Retina (tissue), 1 donor: Measurements from ENCODE around the gene CMTM4.
A peak's percentile ranks its signal among the peaks of the same experiment; 100 is the strongest.
"Not testable (repeated sequence)": the region's sequence is repeated elsewhere in the genome, so short reads cannot be mapped to it uniquely, and the experiment has no call there.

ENCODE experiments used
- DNase-seq: peaks from one replicate; pipeline ENCODE4 v3.0.0-alpha.2; 2016

Gene CMTM4

GRCh38 chr16:66588981-66589713, 107.4 kb downstream of the CMTM4 start:
- no peak for DNase-seq

GRCh38 chr16:66587881-66588600, 108.5 kb downstream of the CMTM4 start:
- no peak for DNase-seq

GRCh38 chr16:66585481-66586239, 110.9 kb downstream of the CMTM4 start:
- DNase-seq, result no peak

- no peak for DNase-seq
These were observed 115.1 kb downstream of the CMTM4 start for GRCh38 chr16:66581246-66581952.

GRCh38 chr16:66580605-66581209, 115.8 kb downstream of the CMTM4 start:
- no peak for DNase-seq

GRCh38 chr16:66578651-66579531, 117.7 kb downstream of the CMTM4 start, which contains the start of gene CMTM2:
CMTM2 (plus strand) TSS chr16:66579463; CDS start chr16:66579608, 145 bp downstream.
- peak; percentile 66 for DNase-seq

- no peak for DNase-seq
These were observed 120.2 kb downstream of the CMTM4 start for GRCh38 chr16:66576296-66576695.

- DNase-seq, result no peak
These were observed 121.5 kb downstream of the CMTM4 start for GRCh38 chr16:66575060-66575459.

GRCh38 chr16:66574531-66574930, 122.0 kb downstream of the CMTM4 start:
- no peak for DNase-seq

GRCh38 chr16:66574081-66574480, 122.5 kb downstream of the CMTM4 start:
- DNase-seq, result no peak

GRCh38 chr16:66572356-66572755, 124.2 kb downstream of the CMTM4 start:
- no peak for DNase-seq

- DNase-seq, result no peak
These were observed 126.6 kb downstream of the CMTM4 start for GRCh38 chr16:66569827-66570405.

GRCh38 chr16:66569131-66569530, 127.4 kb downstream of the CMTM4 start:
- DNase-seq, result no peak

- DNase-seq, result no peak
These were observed 128.2 kb downstream of the CMTM4 start for GRCh38 chr16:66568355-66568754.

GRCh38 chr16:66567270-66567669, 129.3 kb downstream of the CMTM4 start:
- DNase-seq, result not testable (repeated sequence)

GRCh38 chr16:66566051-66566901, 130.3 kb downstream of the CMTM4 start, which contains the start of gene CMTM1:
CMTM1 (plus strand) TSS chr16:66566439; CDS start chr16:66566514, 75 bp downstream.
- no peak for DNase-seq
